Subcutaneous adipose tissue (tissue), 4 donors: ENCODE results near the gene CC2D1A. TPM values are rescaled to one million over a fixed set of nuclear protein-coding genes. Genes with fewer than 3 reads are reported as not detected.

Experiments
- CTCF ChIP-seq: fragments of 450-650 bp; IDR thresholded peaks from one replicate; pipeline ENCODE4 v1.5.1; 2016; ENCODE audit warnings: low read depth, mild to moderate bottlenecking, control low read depth, antibody characterized with exemption, moderate library complexity
- total RNA-seq, 4 donors: library from RNA; depleted of rRNA; stranded (reverse); fragments of >200 nt; gene quantifications; one replicate each; pipeline ENCODE4 v1.1.0, GENCODE V29; 2016

Gene CC2D1A
- total RNA-seq, 4 donors from 2014 or later = 15.2 to 36.2 (median 16.5) TPM

GRCh38 chr19:13894552-13894951 lies 11.4 kb upstream of the CC2D1A start:
- TF ChIP-seq CTCF = no peak

- TF ChIP-seq CTCF = no peak
Measured at GRCh38 chr19:13896227-13896626, 9.8 kb upstream of the CC2D1A start.

- no peak for TF ChIP-seq CTCF
Measured at GRCh38 chr19:13899393-13899792, 6.6 kb upstream of the CC2D1A start.

GRCh38 chr19:13899912-13900584 lies 6.0 kb upstream of the CC2D1A start:
- no peak for TF ChIP-seq CTCF

- TF ChIP-seq CTCF = no peak
Measured at GRCh38 chr19:13902993-13903555, 2.9 kb upstream of the CC2D1A start.

GRCh38 chr19:13906521-13906904 lies 512 bp downstream of the CC2D1A start:
- no peak for TF ChIP-seq CTCF

- no peak for TF ChIP-seq CTCF
Measured at GRCh38 chr19:13906910-13907309, 909 bp downstream of the CC2D1A start.
